ENCODE results near the gene KANSL2. TPM values are rescaled to one million over a fixed set of nuclear protein-coding genes. Genes with fewer than 3 reads are reported as not detected.
"Not testable (repeated sequence)": the region's sequence is repeated elsewhere in the genome, so short reads cannot be mapped to it uniquely, and the experiment has no call there.

The KANSL2 gene
- total RNA-seq, 1 donor from 2014 or later: 37.5 TPM

GRCh38 chr12:48643011-48643410 lies 39.0 kb downstream of the KANSL2 start:
- no peaks in the 10 kb centered on the region for H3K9me3 Mint-ChIP-seq (ENCODE audit: unreplicated experiment)
- H3K36me3 Mint-ChIP-seq (ENCODE audit: low read depth, unreplicated experiment): peaks cover 42% of the 10 kb centered on the region
- no peak overlapping the region for H3K27ac Mint-ChIP-seq (ENCODE audit: unreplicated experiment)
- no peak for DNase-seq (ENCODE audit: low spot score)
- H3K4me1 Mint-ChIP-seq (ENCODE audit: unreplicated experiment): no peaks in the 10 kb centered on the region
- TF ChIP-seq, protein P1, sequence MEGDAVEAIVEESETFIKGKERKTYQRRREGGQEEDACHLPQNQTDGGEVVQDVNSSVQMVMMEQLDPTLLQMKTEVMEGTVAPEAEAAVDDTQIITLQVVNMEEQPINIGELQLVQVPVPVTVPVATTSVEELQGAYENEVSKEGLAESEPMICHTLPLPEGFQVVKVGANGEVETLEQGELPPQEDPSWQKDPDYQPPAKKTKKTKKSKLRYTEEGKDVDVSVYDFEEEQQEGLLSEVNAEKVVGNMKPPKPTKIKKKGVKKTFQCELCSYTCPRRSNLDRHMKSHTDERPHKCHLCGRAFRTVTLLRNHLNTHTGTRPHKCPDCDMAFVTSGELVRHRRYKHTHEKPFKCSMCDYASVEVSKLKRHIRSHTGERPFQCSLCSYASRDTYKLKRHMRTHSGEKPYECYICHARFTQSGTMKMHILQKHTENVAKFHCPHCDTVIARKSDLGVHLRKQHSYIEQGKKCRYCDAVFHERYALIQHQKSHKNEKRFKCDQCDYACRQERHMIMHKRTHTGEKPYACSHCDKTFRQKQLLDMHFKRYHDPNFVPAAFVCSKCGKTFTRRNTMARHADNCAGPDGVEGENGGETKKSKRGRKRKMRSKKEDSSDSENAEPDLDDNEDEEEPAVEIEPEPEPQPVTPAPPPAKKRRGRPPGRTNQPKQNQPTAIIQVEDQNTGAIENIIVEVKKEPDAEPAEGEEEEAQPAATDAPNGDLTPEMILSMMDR (IDR thresholded peaks at IDR 0.05; ENCODE audit: unreplicated experiment): no peak
- no peak overlapping the region for H3K4me3 Mint-ChIP-seq (ENCODE audit: unreplicated experiment)
- peaks cover 4% of the 10 kb centered on the region for H3K27me3 Mint-ChIP-seq (ENCODE audit: unreplicated experiment)

- H3K4me3 Mint-ChIP-seq (ENCODE audit: unreplicated experiment); H3K9me3 Mint-ChIP-seq (ENCODE audit: unreplicated experiment): not testable (repeated sequence)
- H3K36me3 Mint-ChIP-seq (ENCODE audit: low read depth, unreplicated experiment): peaks cover 42% of the 10 kb centered on the region
Observed at GRCh38 chr12:48641752-48642555, 40.1 kb downstream of the KANSL2 start.

DNA sequence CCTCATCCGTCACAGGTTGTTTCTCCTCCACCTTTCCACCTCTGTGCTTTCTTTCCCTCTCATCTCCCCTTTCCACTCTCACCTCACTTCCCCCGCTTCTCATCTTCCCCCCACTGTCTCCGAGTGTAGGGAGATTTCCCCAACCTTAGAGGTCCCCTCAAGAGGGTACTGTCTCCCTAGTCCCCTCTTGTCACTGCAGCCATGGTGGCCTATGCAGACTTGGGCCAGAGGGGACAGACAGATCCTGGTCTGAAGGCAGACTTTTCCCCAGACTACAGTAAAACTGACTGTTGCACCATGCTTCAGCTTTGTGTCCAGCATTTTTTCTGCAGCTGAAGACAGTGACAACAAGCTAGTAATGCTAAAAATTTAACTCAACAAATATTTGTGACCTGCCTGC lies 41.2 kb downstream of the KANSL2 start:
- no peak for DNase-seq (ENCODE audit: low spot score)
- peaks cover 4% of the 10 kb centered on the region for H3K27me3 Mint-ChIP-seq (ENCODE audit: unreplicated experiment)
- H3K36me3 Mint-ChIP-seq (ENCODE audit: low read depth, unreplicated experiment): peaks cover 42% of the 10 kb centered on the region
- peak overlapping the region; percentile 37 for H3K4me3 Mint-ChIP-seq (ENCODE audit: unreplicated experiment)
- no peak overlapping the region for H3K27ac Mint-ChIP-seq (ENCODE audit: unreplicated experiment)
- H3K4me1 Mint-ChIP-seq (ENCODE audit: unreplicated experiment): no peaks in the 10 kb centered on the region
- H3K9me3 Mint-ChIP-seq (ENCODE audit: unreplicated experiment): no peaks in the 10 kb centered on the region
- TF ChIP-seq, protein P1 (IDR thresholded peaks at IDR 0.05; ENCODE audit: unreplicated experiment): no peak

More at GRCh38 chr12:48641752-48642555, 40.1 kb downstream of the KANSL2 start:
- not testable (repeated sequence) for H3K4me1 Mint-ChIP-seq (ENCODE audit: unreplicated experiment); H3K27me3 Mint-ChIP-seq (ENCODE audit: unreplicated experiment); H3K27ac Mint-ChIP-seq (ENCODE audit: unreplicated experiment); DNase-seq (ENCODE audit: low spot score)

DNA sequence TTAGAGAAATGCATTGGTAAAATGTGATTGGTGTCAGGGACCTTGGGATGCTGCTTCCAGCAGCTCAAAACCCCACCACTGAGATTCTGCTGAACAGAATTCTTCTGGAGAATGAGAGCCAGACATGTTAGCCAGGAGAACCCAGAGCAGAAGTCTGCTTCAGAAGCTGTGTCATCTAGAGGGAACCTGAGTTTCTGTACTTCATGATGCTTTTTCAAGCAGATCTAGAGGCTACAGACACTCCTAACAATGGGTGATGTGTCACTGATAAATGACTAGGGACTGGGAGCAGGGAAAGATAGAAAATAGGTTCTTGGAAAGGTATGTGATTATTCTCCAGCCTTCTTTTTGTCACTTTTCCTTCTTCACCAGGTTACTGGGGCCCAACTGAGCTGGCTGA lies 41.6 kb downstream of the KANSL2 start:
- peaks cover 42% of the 10 kb centered on the region for H3K36me3 Mint-ChIP-seq (ENCODE audit: low read depth, unreplicated experiment)
- H3K4me3 Mint-ChIP-seq (ENCODE audit: unreplicated experiment): no peak overlapping the region
- no peak for DNase-seq (ENCODE audit: low spot score)
- no peaks in the 10 kb centered on the region for H3K9me3 Mint-ChIP-seq (ENCODE audit: unreplicated experiment)
- no peak overlapping the region for H3K27ac Mint-ChIP-seq (ENCODE audit: unreplicated experiment)
- peaks cover 4% of the 10 kb centered on the region for H3K27me3 Mint-ChIP-seq (ENCODE audit: unreplicated experiment)
- no peaks in the 10 kb centered on the region for H3K4me1 Mint-ChIP-seq (ENCODE audit: unreplicated experiment)
- TF ChIP-seq, protein P1 (IDR thresholded peaks at IDR 0.05; ENCODE audit: unreplicated experiment): no peak

DNA sequence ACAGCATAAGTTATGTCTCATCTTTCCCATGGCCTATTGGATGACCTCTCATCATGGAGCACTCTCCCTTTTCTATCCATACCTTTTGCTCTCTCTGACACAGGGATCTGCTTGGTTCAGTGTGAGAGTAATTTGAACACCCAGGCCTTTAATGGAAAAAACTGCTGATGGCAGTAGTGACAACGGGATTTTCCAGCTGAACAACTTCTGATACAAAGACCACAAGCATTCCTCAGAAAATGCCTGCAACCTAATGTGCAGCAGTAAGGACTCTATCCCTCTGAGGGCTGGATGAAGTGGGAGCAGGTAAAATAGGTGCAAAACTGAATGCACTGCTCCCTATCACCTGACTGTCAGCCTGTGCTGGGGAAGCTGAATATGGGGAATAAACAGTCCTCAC lies 51.0 kb downstream of the KANSL2 start:
- H3K36me3 Mint-ChIP-seq (ENCODE audit: low read depth, unreplicated experiment): no peaks in the 10 kb centered on the region

More for the DNA sequence above, 51.0 kb downstream of the KANSL2 start:
- H3K27me3 Mint-ChIP-seq (ENCODE audit: unreplicated experiment): peaks cover 3% of the 10 kb centered on the region
- DNase-seq (ENCODE audit: low spot score): no peak
- H3K9me3 Mint-ChIP-seq (ENCODE audit: unreplicated experiment): no peaks in the 10 kb centered on the region
- TF ChIP-seq, protein P1 (IDR thresholded peaks at IDR 0.05; ENCODE audit: unreplicated experiment): no peak
- peaks cover 6% of the 10 kb centered on the region for H3K4me1 Mint-ChIP-seq (ENCODE audit: unreplicated experiment)
- H3K27ac Mint-ChIP-seq (ENCODE audit: unreplicated experiment): no peak overlapping the region
- no peak overlapping the region for H3K4me3 Mint-ChIP-seq (ENCODE audit: unreplicated experiment)

Measured in endothelial cell (in vitro differentiated cells).